Measurements from ENCODE around the gene FAM3C.
"Not testable (repeated sequence)": the region's sequence is repeated elsewhere in the genome, so short reads cannot be mapped to it uniquely, and the experiment has no call there.

The FAM3C gene, protein sequence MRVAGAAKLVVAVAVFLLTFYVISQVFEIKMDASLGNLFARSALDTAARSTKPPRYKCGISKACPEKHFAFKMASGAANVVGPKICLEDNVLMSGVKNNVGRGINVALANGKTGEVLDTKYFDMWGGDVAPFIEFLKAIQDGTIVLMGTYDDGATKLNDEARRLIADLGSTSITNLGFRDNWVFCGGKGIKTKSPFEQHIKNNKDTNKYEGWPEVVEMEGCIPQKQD

GRCh38 chr7:121395961-121396757 lies at the start of gene FAM3C:
Gene FAM3C (minus strand): TSS chr7:121396308. CDS start chr7:121382969, 13,339 bp downstream.
- peak; percentile 68 to 84 for DNase-seq

GRCh38 chr7:121442845-121443244 lies 46.7 kb upstream of the FAM3C start:
- no peak for DNase-seq

GRCh38 chr7:121440857-121441503 lies 44.9 kb upstream of the FAM3C start:
- no peak for DNase-seq

GRCh38 chr7:121438043-121438955 lies 42.2 kb upstream of the FAM3C start:
- DNase-seq = peak; percentile 36 to 57

GRCh38 chr7:121437470-121437869 lies 41.4 kb upstream of the FAM3C start:
- no peak for DNase-seq

GRCh38 chr7:121436688-121437087 lies 40.6 kb upstream of the FAM3C start:
- no peak for DNase-seq

DNA sequence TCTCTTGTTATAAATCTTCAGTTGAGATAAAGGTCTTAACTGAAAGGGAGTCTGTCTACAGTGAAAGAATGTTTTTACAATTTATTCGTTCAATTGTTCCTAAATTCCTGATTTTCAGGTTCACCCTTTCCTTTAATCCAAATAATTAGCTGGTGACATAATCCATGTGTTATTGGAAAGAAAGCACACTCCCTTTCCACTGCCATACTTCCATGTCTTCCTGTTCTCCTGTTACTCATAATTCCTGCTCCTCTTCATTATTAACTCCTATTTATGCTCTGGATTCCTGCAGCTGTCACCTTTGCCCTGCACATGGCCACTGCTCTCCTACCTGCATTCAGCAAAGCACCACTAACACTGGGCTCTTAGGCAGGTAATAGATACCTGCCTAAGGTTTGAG lies 40.0 kb upstream of the FAM3C start:
- no peak for DNase-seq

DNA sequence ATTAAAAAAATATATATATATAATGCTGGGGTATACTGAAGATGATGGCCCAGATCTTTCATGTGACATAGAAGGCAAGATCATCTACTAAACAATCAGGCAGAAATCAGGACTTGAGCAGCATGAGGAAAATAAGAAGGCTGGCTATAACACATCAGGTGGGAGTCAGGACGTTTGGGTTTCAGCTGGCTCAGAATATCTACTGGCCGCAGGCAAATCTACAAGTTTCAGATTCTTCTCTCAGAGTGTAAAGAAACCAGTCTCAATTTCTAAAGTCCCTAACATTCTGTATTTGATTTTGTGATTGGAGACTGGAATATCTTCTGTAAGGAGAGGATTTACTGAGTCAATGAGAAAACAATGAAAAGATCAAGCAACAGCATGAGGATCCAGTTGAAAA lies 37.7 kb upstream of the FAM3C start:
- no peak for DNase-seq

GRCh38 chr7:121432486-121432885 lies 36.4 kb upstream of the FAM3C start:
- DNase-seq = not testable (repeated sequence)

DNA sequence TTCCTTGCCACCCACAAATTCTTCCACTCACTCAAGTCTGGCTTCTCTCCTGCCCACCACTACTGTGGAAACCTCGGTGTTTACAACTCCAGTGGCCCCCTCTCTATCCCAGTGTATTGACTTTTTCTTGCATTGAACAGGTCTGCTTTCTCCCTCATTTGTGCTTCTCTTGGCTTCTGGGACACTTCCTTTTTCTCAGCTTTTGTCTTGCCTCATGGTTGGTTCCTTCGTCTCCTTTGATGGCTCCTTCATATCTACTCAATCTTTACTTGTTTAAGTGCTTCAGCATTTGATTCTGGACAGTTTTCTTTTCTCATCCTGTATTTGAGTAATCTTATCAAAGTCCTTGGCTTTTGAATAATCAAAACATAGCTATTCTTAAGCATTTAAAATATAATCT lies 35.9 kb upstream of the FAM3C start:
- no peak for DNase-seq

- DNase-seq = no peak
Observed at GRCh38 chr7:121431389-121431995, 35.4 kb upstream of the FAM3C start.

DNA sequence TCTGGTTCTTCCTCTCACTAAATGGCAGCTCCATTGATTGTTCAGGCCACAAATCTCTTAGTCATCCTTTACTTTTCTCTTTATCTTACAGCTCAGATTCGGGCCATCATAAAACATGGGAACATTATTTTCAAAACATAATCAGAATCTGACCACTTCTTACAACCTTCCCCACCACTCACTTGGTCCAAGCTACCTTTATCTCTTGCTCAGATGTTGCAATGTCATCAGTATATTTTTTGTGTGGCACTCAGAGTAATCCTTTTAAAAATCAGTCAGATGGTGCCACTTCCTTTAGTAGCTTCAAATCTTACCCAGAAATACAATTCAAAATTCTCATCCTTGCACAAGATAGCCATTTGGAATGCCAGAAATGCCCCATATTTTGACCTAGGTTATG lies 34.5 kb upstream of the FAM3C start:
- no peak for DNase-seq

GRCh38 chr7:121429798-121430197 lies 33.7 kb upstream of the FAM3C start:
- no peak for DNase-seq

GRCh38 chr7:121428855-121429489 lies 32.9 kb upstream of the FAM3C start:
- DNase-seq = no peak

DNA sequence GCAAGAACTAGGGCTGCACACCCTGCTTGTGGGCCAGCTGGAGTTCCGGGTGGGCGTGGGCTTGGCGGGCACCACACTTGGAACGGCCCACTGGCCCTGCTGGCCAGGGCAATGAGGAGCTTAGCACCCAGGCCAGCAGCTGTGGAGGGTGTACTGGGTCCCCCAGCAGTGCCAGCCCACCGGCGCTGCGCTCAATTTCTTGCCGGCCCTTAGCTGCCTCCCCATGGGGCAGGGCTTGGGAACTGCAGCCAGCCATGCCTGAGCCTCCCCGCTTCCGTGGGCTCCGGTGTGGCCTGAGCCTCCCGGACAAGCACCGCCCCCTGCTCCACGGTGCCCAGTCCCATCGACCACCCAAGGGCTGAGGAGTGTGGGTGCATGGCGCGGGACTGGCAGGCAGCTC lies 25.6 kb upstream of the FAM3C start:
- not testable (repeated sequence) for DNase-seq

- DNase-seq = no peak
Observed at GRCh38 chr7:121420976-121421375, 24.9 kb upstream of the FAM3C start.

DNA sequence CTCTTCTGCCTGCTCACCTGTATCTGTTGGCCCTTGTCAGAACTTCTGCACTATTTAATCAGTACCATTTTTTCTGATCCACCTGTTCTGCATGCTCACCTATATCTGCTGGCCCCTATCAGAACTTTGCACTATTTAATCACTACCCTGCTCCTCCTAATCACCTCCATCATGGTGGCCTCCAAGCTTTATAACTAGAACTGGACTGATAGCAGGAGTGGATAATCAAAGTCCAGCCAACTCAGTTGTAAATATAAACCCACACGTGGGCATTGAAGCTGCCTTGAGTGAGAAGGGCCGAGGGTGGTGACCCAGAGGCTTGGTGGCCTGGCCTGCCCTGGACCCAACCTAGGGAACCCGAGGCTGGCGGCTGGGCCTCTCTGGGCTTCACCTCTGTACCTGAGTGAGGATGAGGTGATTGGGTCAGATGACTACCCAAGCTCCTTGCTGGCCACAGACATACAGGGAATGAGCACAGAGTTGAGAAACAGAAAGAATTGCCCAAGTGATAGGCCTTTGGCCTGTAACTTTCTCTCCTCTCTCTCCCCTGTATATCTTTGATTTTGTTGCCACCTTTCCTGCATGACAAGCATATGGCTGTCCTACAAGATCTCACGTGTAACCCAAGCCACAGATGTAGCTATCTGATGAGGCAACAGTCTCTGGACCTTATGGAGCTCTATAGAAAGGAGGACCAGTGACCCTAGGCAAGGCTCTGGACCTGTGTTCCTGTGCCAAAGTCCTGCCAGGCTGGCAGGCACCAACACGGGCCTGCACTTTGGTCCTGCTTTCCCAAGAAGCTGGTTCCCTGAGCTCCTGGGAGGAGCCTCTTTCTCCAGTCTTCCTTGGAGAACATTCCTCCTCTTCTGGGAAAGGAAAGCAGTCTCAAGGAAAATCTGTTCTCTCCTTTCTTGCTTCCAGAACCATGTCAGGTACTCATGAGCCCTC lies 23.4 kb upstream of the FAM3C start:
- no peak for DNase-seq

GRCh38 chr7:121416533-121416932 lies 20.4 kb upstream of the FAM3C start:
- no peak for DNase-seq

GRCh38 chr7:121414436-121414835 lies 18.3 kb upstream of the FAM3C start:
- DNase-seq = no peak

DNA sequence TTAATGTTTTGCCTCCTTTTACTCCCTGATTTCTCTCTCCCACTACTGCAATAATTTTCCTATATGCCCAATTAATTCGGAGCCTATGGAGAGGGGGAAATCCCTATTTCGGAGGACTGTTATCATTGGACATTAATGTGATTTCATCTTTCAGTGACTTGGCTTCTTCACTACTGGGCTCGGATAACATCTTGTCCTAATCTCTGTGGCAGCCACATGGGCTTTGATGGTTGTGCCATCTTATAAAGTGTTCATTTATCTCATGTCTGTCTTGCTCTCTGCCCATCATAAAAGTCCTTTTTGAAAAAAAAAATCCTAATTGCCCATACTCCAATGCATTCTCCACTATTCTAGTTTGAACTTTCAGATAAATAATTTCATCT lies 15.5 kb upstream of the FAM3C start:
- no peak for DNase-seq
